ENCODE data around the gene TEX264. TPM values are rescaled to one million over a fixed set of nuclear protein-coding genes. Genes with fewer than 3 reads are reported as not detected.
"Not testable (repeated sequence)": the region's sequence is repeated elsewhere in the genome, so short reads cannot be mapped to it uniquely, and the experiment has no call there.

TEX264 gene
- total and polyA plus RNA-seq, 8 donors: 34.6 to 50.4 (median 37.4) TPM

DNA sequence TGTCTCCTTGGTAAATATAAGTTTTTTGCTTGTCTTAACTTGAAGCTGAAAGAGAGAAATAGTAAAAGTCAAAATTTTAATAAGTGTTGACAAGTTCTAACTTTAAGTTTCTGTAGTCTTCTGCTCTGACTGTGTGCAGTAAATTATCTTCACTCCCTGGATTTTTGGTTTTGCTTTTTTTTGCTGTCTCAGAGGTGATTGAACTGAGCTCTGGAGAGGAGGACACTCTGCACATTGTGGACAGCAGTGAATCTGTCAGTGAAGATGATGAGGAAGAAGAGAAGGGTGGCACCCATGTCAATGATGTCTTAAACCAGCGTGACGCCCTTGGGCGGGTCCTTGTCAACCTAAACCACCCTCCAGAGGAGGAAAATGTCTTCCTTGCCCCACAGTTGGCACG is 40.5 kb upstream of the TEX264 start:
- no peak overlapping the region for H3K27ac ChIP-seq
- intact Hi-C loops (cut with DNase I): no loop called here
- DNase-seq: no peak
- peaks cover 0 to 84% of the 10 kb centered on the region in 2 donors for H3K36me3 ChIP-seq
- no peak for ATAC-seq
- no peaks in the 10 kb centered on the region for H3K4me1 ChIP-seq
- no peak overlapping the region for H3K4me3 ChIP-seq
- TF ChIP-seq, protein P1, sequence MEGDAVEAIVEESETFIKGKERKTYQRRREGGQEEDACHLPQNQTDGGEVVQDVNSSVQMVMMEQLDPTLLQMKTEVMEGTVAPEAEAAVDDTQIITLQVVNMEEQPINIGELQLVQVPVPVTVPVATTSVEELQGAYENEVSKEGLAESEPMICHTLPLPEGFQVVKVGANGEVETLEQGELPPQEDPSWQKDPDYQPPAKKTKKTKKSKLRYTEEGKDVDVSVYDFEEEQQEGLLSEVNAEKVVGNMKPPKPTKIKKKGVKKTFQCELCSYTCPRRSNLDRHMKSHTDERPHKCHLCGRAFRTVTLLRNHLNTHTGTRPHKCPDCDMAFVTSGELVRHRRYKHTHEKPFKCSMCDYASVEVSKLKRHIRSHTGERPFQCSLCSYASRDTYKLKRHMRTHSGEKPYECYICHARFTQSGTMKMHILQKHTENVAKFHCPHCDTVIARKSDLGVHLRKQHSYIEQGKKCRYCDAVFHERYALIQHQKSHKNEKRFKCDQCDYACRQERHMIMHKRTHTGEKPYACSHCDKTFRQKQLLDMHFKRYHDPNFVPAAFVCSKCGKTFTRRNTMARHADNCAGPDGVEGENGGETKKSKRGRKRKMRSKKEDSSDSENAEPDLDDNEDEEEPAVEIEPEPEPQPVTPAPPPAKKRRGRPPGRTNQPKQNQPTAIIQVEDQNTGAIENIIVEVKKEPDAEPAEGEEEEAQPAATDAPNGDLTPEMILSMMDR (IDR thresholded peaks at IDR 0.05): no peak
- no peaks in the 10 kb centered on the region for H3K27me3 ChIP-seq
- H3K9me3 ChIP-seq: no peaks in the 10 kb centered on the region

- Histone ChIP-seq H3K4me3 (no peak overlapping the region), H3K9me3 (no peaks in the 10 kb centered on the region), H3K27me3 (no peaks in the 10 kb centered on the region), H3K27ac (no peak overlapping the region), H3K36me3 (peaks cover 0 to 99% of the 10 kb centered on the region in 2 donors), H3K4me1 (no peaks in the 10 kb centered on the region)
- TF ChIP-seq, protein P1 (IDR thresholded peaks at IDR 0.05): no peak
- DNase-seq (peak in 1 of 4 donors; percentile 39), ATAC-seq (no peak)
- intact Hi-C loops (cut with DNase I): no loop called here
Measured at GRCh38 chr3:51637144-51637940, 33.7 kb upstream of the TEX264 start.

DNA sequence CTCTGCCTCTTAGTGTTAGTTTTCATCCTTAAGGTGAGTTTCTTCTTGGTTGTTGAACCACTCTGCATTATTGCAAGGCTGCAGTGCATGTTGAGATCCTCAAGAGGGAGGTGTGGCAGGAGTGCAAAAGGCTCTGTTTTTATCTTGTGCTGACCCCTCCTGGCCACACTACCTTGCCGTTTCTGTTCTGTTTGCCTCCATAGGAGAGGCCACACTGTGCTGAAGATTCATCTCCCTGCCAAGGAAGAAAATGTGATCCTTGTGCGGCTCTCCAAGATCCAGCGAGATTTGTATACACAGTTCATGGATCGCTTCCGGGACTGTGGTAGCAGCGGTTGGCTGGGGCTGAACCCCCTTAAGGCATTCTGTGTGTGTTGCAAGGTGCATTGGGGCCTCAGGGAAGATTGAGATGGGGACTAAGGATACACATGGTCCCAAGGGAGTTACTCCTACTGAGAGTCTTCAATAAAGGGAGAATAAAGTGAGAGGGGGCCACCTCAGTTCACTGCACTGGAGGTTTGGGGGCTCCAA is 33.0 kb upstream of the TEX264 start:
- Histone ChIP-seq H3K4me3 (no peak overlapping the region), H3K9me3 (no peaks in the 10 kb centered on the region), H3K27me3 (no peaks in the 10 kb centered on the region), H3K4me1 (no peaks in the 10 kb centered on the region), H3K27ac (no peak overlapping the region), H3K36me3 (peaks cover 0 to 99% of the 10 kb centered on the region in 2 donors)
- TF ChIP-seq, protein P1 (IDR thresholded peaks at IDR 0.05): peak in 1 of 2 donors; percentile 37
- intact Hi-C loops (cut with DNase I): no loop called here
- DNase-seq (peak in 1 of 4 donors; percentile 49), ATAC-seq (peak; percentile 98)

- Histone ChIP-seq H3K27ac (no peak overlapping the region), H3K9me3 (no peaks in the 10 kb centered on the region), H3K36me3 (peaks cover 0 to 99% of the 10 kb centered on the region in 2 donors), H3K27me3 (no peaks in the 10 kb centered on the region), H3K4me3 (no peak overlapping the region), H3K4me1 (no peaks in the 10 kb centered on the region)
- intact Hi-C loops (cut with DNase I): loop anchor here in 1 of 2 donors (10.0 kb wide), 1 partner anchor 138 kb away; the partner anchor contains the start of gene DCAF1
- no peak for ATAC-seq
- DNase-seq: no peak
- TF ChIP-seq, protein P1 (IDR thresholded peaks at IDR 0.05): no peak
Measured at GRCh38 chr3:51642462-51642861, 28.6 kb upstream of the TEX264 start.

DNA sequence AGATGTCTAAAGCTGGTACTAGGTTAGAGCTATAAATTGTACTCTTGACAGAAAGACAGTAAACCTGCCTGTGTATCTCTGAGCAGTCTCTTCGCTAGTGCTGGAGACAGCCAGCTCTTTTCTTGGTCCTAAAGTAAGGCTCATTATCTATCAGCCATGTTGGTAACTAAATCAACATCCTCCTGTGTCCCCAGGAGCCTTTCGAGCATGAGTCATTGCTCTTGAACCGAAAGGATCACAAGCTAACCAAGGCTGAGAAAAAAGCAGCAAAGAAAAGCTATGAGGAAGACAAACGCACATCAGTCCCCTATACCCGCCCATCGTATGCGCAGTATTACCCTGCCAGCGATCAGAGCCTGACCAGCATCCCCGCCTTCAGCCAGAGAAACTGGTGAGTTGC is 25.0 kb upstream of the TEX264 start:
- peaks cover 3 to 84% of the 10 kb centered on the region in 2 donors for H3K36me3 ChIP-seq
- no peaks in the 10 kb centered on the region for H3K4me1 ChIP-seq

GRCh38 chr3:51652103-51652502 is 18.9 kb upstream of the TEX264 start:
- H3K27me3 ChIP-seq; ATAC-seq; H3K4me1 ChIP-seq; H3K27ac ChIP-seq; intact Hi-C loops (cut with DNase I); H3K9me3 ChIP-seq; DNase-seq; H3K4me3 ChIP-seq: not testable (repeated sequence)
- peaks cover 3 to 36% of the 10 kb centered on the region in 2 donors for H3K36me3 ChIP-seq

More for the DNA sequence above, 25.0 kb upstream of the TEX264 start:
- Histone ChIP-seq H3K4me3 (no peak overlapping the region), H3K27ac (no peak overlapping the region), H3K27me3 (no peaks in the 10 kb centered on the region), H3K9me3 (no peaks in the 10 kb centered on the region)
- ATAC-seq (no peak), DNase-seq (no peak)
- intact Hi-C loops (cut with DNase I): loop anchor here in 1 of 2 donors (10.0 kb wide), 1 partner anchor 141 kb away; the partner anchor contains the start of gene DCAF1
- TF ChIP-seq, protein P1 (IDR thresholded peaks at IDR 0.05): no peak

GRCh38 chr3:51653409-51653808 is 17.6 kb upstream of the TEX264 start:
- intact Hi-C loops (cut with DNase I); DNase-seq: not testable (repeated sequence)
- H3K36me3 ChIP-seq: peaks cover 0 to 34% of the 10 kb centered on the region in 2 donors

More at GRCh38 chr3:51653409-51653808, 17.6 kb upstream of the TEX264 start:
- H3K4me3 ChIP-seq, H3K27me3 ChIP-seq, H3K27ac ChIP-seq, ATAC-seq, H3K9me3 ChIP-seq: not testable (repeated sequence)
- H3K4me1 ChIP-seq: peaks cover 0 to 10% of the 10 kb centered on the region in 2 donors
